Measurements from ENCODE around the gene EEF1G. TPM values are rescaled to one million over a fixed set of nuclear protein-coding genes. Genes with fewer than 3 reads are reported as not detected.
"Not testable (repeated sequence)": the region's sequence is repeated elsewhere in the genome, so short reads cannot be mapped to it uniquely, and the experiment has no call there.

The EEF1G gene
- total RNA-seq, 1 donor from 2014 or later: 1,342 TPM

- intact Hi-C loops (cut with micrococcal nuclease): no loop called here
Observed at GRCh38 chr11:62604460-62605120, 30.9 kb upstream of the EEF1G start.

- intact Hi-C loops (cut with micrococcal nuclease): no loop called here
Observed at GRCh38 chr11:62603776-62604299, 30.1 kb upstream of the EEF1G start.

- intact Hi-C loops (cut with micrococcal nuclease): no loop called here
Observed at GRCh38 chr11:62603072-62603408, 29.3 kb upstream of the EEF1G start.

- intact Hi-C loops (cut with micrococcal nuclease): loop anchor here (1.0 kb wide), 1 partner anchor 10 kb away; the partner anchor contains the start of gene EML3
Observed at GRCh38 chr11:62602141-62603071, 28.7 kb upstream of the EEF1G start.

GRCh38 chr11:62601372-62602140, 27.9 kb upstream of the EEF1G start, which contains the start of gene MTA2:
Gene MTA2 (minus strand): TSS chr11:62601865. CDS start chr11:62601450, 415 bp downstream.
- intact Hi-C loops (cut with micrococcal nuclease): loop anchor here (1.0 to 2.0 kb wide), 4 partner anchors 11 to 126 kb away; partner anchors contain the start of genes C11orf98, CSKMT, EML3 and HNRNPUL2

- intact Hi-C loops (cut with micrococcal nuclease): loop anchor here (1.0 to 2.0 kb wide), 3 partner anchors 52 to 126 kb away; partner anchors contain the start of genes C11orf98, CSKMT, HNRNPUL2 and INTS5
Observed at GRCh38 chr11:62601122-62601371, 27.4 kb upstream of the EEF1G start.

GRCh38 chr11:62600367-62601121, 26.9 kb upstream of the EEF1G start:
- intact Hi-C loops (cut with micrococcal nuclease): loop anchor here (1.0 to 2.0 kb wide), 3 partner anchors 52 to 127 kb away; partner anchors contain the start of genes C11orf98, CSKMT, HNRNPUL2 and INTS5

GRCh38 chr11:62599901-62600300, 26.2 kb upstream of the EEF1G start:
- intact Hi-C loops (cut with micrococcal nuclease): loop anchor here (1.0 to 2.0 kb wide), 5 partner anchors 9 to 281 kb away; partner anchors contain the start of genes C11orf98, CSKMT, INTS5 and SLC3A2

- intact Hi-C loops (cut with micrococcal nuclease): loop anchor here (1.0 to 2.0 kb wide), 3 partner anchors 8 to 282 kb away; partner anchors contain the start of genes SLC3A2 and TUT1
Observed at GRCh38 chr11:62599069-62599696, 25.5 kb upstream of the EEF1G start.

GRCh38 chr11:62595124-62595523, 21.4 kb upstream of the EEF1G start:
- intact Hi-C loops (cut with micrococcal nuclease): no loop called here

GRCh38 chr11:62593434-62594044, 19.8 kb upstream of the EEF1G start:
- intact Hi-C loops (cut with micrococcal nuclease): loop anchor here (1.0 to 5.0 kb wide), 4 partner anchors 101 to 264 kb away; partner anchors contain the start of genes BSCL2, GNG3 and TMEM179B

GRCh38 chr11:62592989-62593421, 19.3 kb upstream of the EEF1G start:
- intact Hi-C loops (cut with micrococcal nuclease): loop anchor here (1.0 to 5.0 kb wide), 4 partner anchors 101 to 264 kb away; partner anchors contain the start of genes BSCL2, GNG3 and TMEM179B

GRCh38 chr11:62592146-62592815, 18.6 kb upstream of the EEF1G start:
- intact Hi-C loops (cut with micrococcal nuclease): loop anchor here (5.0 kb wide), 3 partner anchors 115 to 265 kb away; partner anchors contain the start of genes BSCL2, GNG3 and TMEM179B

- intact Hi-C loops (cut with micrococcal nuclease): loop anchor here (1.0 to 5.0 kb wide), 11 partner anchors 8 to 289 kb away; partner anchors contain the start of genes B3GAT3, BSCL2, C11orf98 and CSKMT
Observed at GRCh38 chr11:62591448-62592145, 17.9 kb upstream of the EEF1G start, which contains the start of gene TUT1. Gene TUT1 (minus strand): TSS chr11:62591523. CDS start chr11:62591485, 38 bp downstream.

- intact Hi-C loops (cut with micrococcal nuclease): no loop called here
Observed at GRCh38 chr11:62588966-62589637, 15.4 kb upstream of the EEF1G start.

GRCh38 chr11:62585356-62585755, 11.7 kb upstream of the EEF1G start:
- intact Hi-C loops (cut with micrococcal nuclease): not testable (repeated sequence)

- intact Hi-C loops (cut with micrococcal nuclease): not testable (repeated sequence)
Observed at GRCh38 chr11:62581735-62582134, 8.0 kb upstream of the EEF1G start.

Measured in T-helper 2 cell treated with Interferon-gamma antibody and Interleukin-4, amounts not matched to agents 100 ng/mL and 5 ng/mL, for 36 hours (primary cell).